GM19035 (cell line): ENCODE measurements around the gene GLT1D1.
"Not testable (repeated sequence)": the region's sequence is repeated elsewhere in the genome, so short reads cannot be mapped to it uniquely, and the experiment has no call there.

Experiments used
- ATAC-seq: cut with Tn5 transposase; IDR thresholded peaks from one replicate; pipeline ENCODE4 v1.9.1; 2021; ENCODE audit not compliant: unreplicated experiment

Gene GLT1D1

DNA sequence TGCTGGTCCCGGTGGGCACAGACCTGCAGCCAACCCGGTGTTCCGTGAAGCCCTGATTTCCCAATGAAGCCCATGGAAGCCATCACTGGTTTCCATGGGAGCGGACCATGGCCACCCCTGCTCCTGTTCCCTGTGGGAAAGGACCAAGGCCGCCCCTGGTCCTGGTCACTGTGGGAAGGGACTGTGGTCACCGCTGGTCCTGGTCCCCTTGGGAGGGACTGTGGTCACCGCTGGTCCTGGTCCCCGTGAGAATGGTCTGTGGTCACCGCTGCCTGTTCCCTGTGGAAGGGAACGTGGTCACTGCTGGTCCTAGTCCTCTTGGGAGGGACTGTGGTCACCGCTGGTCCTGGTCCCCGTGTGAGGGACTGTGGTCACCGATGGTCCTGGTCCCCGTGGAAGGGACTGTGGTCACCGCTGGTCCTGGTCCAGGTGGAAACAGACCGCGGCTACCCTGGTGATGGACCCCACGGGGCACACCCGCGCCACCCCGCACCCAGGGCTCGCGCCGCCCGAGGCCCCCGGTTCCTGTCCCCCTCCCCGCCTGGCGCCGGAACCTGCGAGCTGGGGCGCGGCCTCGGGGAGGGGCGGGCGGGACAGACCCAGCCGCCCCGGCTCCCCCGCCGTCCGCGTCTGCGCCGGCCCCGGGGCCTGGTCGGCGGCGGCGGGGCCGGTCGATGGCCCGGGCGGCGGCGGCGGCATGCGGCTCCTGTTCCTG lies at the start of gene GLT1D1:
GLT1D1 (plus strand) TSS at position 594 of the 715 bp plus-strand sequence; CDS start at position 698, 104 bp downstream.
- peak; percentile 32 for ATAC-seq

DNA sequence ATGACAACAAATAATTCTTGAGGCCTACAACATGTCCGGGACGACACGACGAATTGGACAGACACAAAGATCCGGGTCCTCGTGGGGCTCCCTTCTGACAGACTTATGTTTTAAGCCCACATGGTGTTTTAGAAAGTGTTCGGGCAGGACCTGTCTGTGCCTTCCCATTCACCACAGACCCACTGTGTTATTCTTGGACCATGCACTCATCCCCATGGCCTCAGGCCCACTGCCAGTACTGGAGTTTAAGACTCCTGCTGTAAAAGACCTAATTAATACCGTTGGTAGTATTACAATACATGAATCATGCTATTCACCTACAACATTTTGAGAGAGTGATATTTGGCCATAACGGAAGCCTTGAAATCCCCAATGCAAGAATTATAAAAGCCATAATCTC lies 49.5 kb upstream of the GLT1D1 start:
- no peak for ATAC-seq

DNA sequence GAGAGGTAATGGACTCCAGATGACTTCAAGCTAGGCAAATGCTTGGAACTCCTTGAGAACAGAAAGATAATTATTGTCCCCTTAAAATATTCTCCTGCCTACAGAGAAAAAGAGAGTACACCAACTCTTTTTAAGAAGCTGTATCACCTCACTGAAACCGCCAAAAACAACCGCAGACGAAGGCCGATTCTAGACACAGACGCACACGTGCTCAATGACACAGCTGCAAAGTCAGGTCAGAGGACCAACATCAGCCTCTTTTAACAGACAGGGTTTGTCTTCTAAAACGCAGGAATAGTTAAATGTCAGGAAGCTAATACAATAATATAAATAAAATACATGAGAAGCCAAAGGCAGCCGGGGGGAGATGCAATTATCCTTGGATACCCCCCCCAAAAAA lies 48.5 kb upstream of the GLT1D1 start:
- no peak for ATAC-seq

DNA sequence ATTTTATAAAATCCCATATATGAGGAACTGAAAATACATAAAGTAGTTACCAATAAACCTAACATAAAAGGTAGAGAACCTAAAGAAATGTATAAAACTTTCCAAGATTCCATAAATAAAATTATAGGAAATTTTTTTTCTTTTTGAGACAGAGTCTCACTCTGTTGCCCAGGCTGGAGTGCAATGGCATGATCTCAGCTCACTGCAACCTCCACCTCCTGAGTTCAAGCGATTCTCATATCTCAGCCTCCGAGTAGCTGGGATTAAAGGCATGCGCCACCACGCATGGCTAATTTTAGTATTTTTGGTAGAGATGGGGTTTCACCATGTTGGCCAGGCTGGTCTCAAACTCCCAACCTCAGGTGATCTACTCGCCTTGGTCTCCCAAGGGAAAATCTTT lies 47.9 kb upstream of the GLT1D1 start:
- ATAC-seq, result not testable (repeated sequence)

GRCh38 chr12:128806573-128806972 lies 46.7 kb upstream of the GLT1D1 start:
- no peak for ATAC-seq

DNA sequence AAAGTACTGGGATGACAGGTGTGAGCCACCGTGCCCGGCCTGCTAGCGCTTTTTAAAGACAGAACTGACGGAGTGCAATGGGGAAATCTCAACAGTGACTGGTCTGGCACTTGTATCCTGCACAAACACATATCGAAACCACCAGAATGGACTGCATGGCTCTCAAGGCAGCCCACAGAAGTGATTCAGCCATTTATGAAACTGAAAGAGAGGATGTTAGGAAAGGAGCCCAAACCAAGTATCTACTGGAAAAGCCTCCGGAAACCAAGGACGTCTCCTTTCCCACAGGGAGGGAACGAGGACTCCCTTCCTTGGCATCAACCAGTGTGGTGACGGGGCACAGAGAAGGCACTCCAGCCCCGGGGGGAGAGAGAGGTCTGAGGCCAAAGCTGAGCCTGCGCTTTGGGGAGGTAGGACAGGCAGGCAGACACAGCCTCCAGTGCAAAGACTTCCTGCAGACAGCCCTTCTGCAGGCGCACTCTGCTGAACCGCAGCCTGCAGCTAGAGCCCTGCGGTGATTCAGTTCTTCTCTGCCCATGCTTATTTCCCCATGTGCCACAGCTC lies 46.0 kb upstream of the GLT1D1 start:
- ATAC-seq, result no peak

- ATAC-seq, result no peak
Measured at GRCh38 chr12:128808651-128809050, 44.6 kb upstream of the GLT1D1 start.

DNA sequence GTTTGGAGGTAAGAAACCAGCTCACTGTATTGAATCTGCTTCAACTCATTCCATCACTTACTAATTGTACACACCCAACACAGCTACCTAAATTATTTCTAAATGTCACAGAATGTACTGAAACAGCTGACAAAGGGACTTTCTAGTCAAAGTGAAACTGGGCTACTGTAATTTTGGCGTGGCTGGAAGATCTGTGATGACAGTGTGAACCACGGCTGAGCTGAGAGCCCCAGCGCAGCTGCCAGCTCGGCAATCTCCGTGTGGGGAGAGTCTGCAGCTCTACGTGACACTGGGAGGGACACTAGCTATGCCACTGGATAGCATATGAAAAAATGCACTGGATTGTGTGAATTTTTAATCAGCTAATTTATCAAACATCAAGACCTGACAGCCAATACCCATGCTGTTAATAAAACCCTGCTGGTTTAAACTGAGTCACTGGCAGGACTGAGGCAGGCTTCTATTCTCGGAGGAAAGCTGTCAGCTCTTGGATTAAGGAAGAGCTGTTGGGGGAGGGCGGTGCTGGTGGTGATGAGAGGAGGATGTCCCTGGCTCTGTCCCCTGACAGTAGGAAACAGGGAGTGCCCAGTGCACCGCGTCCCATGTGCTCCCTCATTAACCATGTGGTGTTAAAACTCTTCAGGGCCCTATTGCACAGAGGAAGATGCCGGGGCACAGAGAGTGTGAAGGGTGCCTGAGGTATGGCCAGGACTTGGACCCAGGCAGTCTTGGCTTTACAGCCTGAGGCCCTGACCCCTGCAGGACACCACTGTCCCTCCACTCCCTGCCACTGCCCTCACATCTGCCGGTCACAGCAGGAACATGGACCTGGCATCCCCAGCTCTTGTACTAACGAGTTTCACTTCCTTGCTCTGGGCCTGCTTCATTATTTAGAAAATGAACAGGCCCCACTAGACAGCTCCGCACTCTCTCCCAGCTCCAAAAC lies 42.8 kb upstream of the GLT1D1 start:
- ATAC-seq, result peak; percentile 73

- no peak for ATAC-seq
Measured at GRCh38 chr12:128811806-128812205, 41.5 kb upstream of the GLT1D1 start.

DNA sequence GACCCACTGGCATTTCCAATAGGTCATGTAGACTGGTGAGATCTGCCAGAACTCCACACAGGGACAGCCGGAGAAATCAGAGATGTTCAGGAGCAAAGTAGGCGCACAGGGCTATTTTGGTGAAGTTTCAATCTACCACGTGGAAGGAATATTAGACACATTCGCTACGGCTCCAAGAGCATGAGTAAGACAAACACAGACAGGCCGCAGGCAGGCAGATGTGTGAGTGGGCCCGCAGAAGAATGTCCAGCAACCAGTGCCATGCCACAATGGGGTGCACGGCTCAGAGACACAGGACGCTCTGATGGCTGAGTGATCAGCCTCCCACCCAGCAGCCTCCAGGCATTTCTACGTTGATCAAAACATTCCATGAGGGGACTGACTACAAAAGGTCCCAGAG lies 39.9 kb upstream of the GLT1D1 start:
- no peak for ATAC-seq

- ATAC-seq, result peak; percentile 20
Measured at GRCh38 chr12:128813883-128814282, 39.4 kb upstream of the GLT1D1 start.

DNA sequence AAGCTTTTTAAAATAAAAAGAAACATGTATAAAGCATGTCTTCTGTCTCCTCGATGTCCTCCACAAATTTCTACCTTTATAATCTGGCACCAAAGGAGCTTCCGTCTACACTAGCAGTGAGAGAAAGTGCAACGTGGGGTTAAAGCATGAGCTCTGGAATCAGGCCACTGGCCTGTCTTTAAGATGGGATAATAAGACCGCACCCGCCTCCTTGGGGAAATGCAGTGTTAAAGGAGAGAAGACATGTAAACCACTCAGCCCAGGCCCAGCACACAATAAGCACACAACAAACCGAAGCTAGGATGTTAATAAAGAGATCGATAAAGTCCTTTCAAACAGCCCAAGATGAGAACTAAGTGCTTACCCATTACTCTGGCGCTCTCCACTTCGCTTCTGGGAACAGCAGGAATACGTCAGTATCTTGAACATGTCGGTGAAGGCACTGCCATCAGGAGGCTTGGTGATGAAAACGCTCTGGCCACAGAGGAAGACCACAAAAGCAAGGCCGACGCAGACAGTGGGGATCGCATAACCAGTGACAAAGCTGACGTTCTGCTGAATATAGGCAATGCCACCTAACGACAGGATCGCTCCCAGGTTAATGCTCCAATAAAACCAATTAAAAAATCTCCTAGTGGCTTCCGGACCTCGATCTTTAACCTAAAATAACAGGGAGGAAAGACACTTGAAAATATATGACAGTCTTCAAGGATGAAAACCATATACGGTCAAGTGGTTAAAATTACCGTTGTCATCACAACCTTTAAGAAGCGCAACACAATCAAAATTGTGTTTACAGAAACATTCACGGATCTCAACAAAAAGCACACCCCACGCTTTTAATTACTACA lies 38.6 kb upstream of the GLT1D1 start:
- no peak for ATAC-seq

DNA sequence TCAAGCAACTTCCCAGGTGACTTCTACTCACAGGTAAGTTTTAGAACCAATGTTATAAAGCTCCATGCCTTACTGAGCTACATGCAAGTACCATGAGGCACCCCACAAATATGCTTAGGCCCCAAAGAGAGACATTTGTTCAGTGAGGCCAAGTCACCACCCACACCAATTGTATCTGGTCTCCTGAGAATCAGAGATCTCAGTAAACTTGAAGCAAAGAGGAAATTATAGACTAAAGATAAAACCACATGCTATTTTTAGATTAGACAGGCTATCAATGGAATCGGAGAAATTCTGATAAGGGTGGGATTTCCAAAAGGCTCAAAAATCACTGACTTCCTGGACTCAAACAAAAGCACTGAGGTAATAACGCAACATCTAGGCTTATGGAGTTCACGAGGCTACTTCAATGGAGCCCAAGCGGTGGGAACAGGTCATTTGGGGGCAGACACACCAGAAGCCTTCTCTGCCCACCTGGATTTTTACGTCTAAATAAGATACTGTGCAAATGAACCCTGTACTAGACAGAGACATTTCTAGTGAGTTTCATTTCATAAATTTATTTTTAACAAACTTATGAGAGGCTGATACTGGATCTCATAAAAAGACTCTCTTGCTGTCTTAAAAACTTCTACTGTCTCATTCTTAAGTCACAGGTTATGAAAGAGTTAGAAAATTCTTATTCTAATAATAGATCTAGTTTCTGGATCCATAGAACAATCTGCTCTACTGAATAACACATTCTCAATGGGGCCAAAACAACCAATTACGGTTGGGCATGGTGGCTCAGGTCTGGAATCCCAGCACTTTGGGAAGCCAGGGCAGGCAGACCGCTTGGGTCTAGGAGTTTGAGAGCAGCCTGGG lies 37.3 kb upstream of the GLT1D1 start:
- no peak for ATAC-seq

GRCh38 chr12:128816643-128816920 lies 36.7 kb upstream of the GLT1D1 start:
- ATAC-seq, result no peak

DNA sequence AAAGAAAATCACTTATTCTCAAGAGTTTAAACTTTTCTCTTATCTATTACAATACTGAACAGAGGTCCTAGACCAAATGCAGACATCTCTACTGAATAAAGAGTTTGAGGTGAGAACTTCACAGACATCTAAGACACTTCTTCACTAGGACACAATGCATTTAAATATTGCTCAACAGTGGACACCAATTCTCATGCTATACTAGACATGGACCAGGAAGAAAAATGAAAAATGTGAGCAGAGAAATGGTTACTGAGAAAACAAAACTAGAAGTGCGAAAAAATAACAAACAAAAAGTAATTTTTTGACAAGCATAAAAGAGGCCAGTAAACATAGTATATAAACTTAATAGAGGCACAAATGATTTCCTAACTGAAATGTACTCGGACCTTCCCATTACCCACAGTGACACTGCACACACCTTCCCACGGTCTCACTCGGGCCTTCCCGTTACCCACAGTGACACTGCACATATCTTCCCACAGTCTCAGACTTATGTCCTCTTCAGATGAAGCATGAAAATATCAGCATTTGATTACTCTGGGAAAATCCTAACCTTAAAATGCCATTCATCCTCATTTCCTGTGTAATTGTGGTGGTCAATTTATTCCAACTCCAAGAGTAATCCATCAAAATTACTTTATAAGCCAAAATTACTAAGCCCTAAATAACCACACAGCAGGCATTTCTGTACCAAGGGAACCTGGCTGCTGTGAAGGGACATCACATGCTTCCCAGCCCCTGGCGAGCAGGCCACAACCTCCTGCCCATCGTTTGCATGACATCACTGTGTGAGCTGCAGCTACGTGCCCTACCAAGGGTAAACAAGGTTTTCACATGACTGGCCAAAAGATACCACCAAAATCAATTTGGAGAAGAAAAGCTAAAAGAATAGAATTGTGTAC lies 35.9 kb upstream of the GLT1D1 start:
- peak; percentile 39 for ATAC-seq

DNA sequence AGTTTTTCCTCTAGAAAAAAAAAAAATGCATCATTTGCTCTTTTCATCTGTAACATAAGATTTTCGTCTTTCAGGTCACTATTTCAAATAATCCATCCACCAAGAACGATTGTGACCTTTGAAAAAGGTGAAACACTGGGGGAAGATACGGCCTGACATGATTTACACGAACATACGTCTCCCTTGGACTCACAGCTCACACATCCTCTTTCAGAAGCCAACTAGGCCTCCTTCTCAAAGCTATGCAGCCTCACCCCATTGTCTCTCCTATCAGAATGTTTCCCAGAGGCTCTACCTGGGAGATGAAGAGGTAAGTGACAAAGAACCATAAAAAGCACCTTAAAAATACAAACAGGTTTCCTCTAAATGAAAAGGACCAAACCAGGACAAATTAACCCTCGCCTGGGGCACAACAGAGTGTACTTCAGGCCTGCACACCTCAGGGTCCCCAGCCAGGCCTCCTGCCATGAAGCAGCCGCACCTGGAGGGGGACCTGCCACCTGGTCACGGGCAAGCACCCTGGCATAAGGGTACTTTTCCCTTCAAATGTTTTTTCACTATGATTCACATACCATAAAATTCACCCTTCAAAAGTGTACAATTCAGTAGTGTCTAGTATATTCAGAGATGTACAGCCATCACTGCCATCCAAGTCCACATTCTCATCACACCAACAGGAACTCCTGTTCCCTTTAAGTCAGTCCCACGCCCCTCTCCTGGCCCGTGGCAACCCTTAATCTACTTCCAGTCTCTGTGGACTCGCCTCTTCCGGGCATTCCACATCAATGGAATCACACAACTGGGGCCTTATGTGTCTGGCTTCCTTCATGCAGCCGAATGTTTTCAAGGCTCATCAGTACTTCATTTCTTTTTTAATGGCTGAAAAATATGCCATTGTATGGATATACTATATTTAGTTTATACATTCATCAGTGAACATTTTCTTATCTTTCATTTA lies 34.9 kb upstream of the GLT1D1 start:
- ATAC-seq, result peak; percentile 33

DNA sequence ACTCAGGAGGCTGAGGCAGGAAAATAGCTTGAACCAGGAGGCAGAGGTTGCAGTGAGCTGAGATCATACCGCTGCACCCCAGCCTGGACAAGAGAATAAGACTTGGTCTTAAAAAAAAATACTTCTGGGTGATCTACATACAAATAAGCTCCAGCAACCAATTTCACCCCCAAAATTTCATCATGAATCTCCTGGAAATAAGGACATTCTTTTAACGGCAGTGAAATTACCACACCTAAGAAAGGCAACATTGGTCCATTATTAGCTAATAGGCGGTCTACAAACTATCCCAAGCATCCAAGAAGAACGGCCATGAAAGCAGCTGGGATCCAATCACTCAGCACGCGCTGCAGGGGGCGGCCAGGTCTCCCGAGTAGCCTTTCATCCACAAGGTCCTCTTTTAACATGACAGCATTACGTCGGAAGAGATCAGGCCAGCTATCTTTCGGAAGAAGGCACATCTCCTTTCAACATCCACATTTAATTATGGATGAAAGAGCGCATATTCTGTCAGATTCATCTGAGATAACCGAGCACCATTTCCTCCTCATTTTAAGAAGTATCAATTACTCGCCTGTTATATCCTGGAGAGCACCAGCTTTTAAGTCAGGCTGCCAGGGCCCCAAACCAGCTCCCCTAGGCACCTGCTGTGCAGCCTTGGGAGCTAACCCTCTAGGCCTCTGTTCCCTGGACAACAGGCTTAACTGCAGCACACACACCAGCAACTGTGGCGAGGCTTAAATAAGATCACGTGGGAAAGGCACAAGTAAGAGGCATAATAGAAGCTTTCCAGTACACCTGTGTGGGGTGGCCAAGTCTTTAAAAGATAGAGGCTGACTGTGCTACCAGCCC lies 33.8 kb upstream of the GLT1D1 start:
- no peak for ATAC-seq
